ENCODE data around the gene TPM3. TPM values are rescaled to one million over a fixed set of nuclear protein-coding genes. Genes with fewer than 3 reads are reported as not detected.

TPM3 gene
- polyA plus RNA-seq, 1 donor from 2014 or later: 356 TPM

- Histone ChIP-seq H3F3A (ENCODE audit: insufficient read depth, low read length, poor library complexity, severe bottlenecking) (no peaks in the 10 kb centered on the region), H3K4me2 (ENCODE audit: low read length) (peak overlapping the region; percentile 82), H3K4me3 (ENCODE audit: low read length) (peak overlapping the region; percentile 98), H3K9me3 (ENCODE audit: low read length) (no peaks in the 10 kb centered on the region), H3K27me3 (ENCODE audit: insufficient read depth, low read depth, low read length) (no peaks in the 10 kb centered on the region), H3K9me2 (ENCODE audit: insufficient read depth, low read length) (no peaks in the 10 kb centered on the region), H2AFZ (ENCODE audit: low read depth, low read length) (no peak overlapping the region), H3K79me2 (replicated peaks; ENCODE audit: insufficient read depth, low read length) (peaks cover 57% of the 10 kb centered on the region), H3K9ac (ENCODE audit: low read length) (peak overlapping the region; percentile 90), H3K27ac (ENCODE audit: low read length) (peak overlapping the region; percentile 90), H3K36me3 (ENCODE audit: insufficient read depth, low read length) (no peaks in the 10 kb centered on the region), H4K20me1 (ENCODE audit: insufficient read depth) (no peaks in the 10 kb centered on the region)
- no peak for TF ChIP-seq TAF1 (IDR thresholded peaks at IDR 0.05; ENCODE audit: low read depth)
- TF ChIP-seq SMC3 (conservative IDR thresholded peaks at IDR 0.05; ENCODE audit: poor library complexity): no peak
- no peak for TF ChIP-seq MXI1 (conservative IDR thresholded peaks at IDR 0.05; ENCODE audit: poor library complexity, severe bottlenecking)
- no peak for TF ChIP-seq EZH2 (IDR thresholded peaks at IDR 0.05; ENCODE audit: borderline replicate concordance, insufficient read depth, low read length, poor library complexity, severe bottlenecking)
- TF ChIP-seq POLR2AphosphoS5 (IDR thresholded peaks at IDR 0.05): no peak
- TF ChIP-seq REST (IDR thresholded peaks at IDR 0.05; ENCODE audit: borderline replicate concordance): no peak
- TF ChIP-seq RAD21 (conservative IDR thresholded peaks at IDR 0.05): no peak
- no peak for TF ChIP-seq CTCF (IDR thresholded peaks at IDR 0.05; ENCODE audit: poor library complexity, severe bottlenecking)
- TF ChIP-seq EP300 (conservative IDR thresholded peaks at IDR 0.05; ENCODE audit: poor library complexity, severe bottlenecking): no peak
These were observed 10.0 kb downstream of the TPM3 start for GRCh38 chr1:154181944-154182343.

GRCh38 chr1:154179946-154180687, 11.8 kb downstream of the TPM3 start:
- no peaks in the 10 kb centered on the region for H3K27me3 ChIP-seq (ENCODE audit: insufficient read depth, low read depth, low read length)
- no peaks in the 10 kb centered on the region for H3K36me3 ChIP-seq (ENCODE audit: insufficient read depth, low read length)
- TF ChIP-seq SMC3 (conservative IDR thresholded peaks at IDR 0.05; ENCODE audit: poor library complexity) (no peak), CTCF (IDR thresholded peaks at IDR 0.05; ENCODE audit: poor library complexity, severe bottlenecking) (no peak), REST (IDR thresholded peaks at IDR 0.05; ENCODE audit: borderline replicate concordance) (no peak), EZH2 (IDR thresholded peaks at IDR 0.05; ENCODE audit: borderline replicate concordance, insufficient read depth, low read length, poor library complexity, severe bottlenecking) (no peak)
- H3K4me2 ChIP-seq (ENCODE audit: low read length): no peak overlapping the region
- no peaks in the 10 kb centered on the region for H3K9me2 ChIP-seq (ENCODE audit: insufficient read depth, low read length)
- H3K9ac ChIP-seq (ENCODE audit: low read length): no peak overlapping the region
- H3K79me2 ChIP-seq (replicated peaks; ENCODE audit: insufficient read depth, low read length): peaks cover 66% of the 10 kb centered on the region
- no peak overlapping the region for H3K4me3 ChIP-seq (ENCODE audit: low read length)
- no peaks in the 10 kb centered on the region for H3F3A ChIP-seq (ENCODE audit: insufficient read depth, low read length, poor library complexity, severe bottlenecking)
- no peak overlapping the region for H2AFZ ChIP-seq (ENCODE audit: low read depth, low read length)
- H3K27ac ChIP-seq (ENCODE audit: low read length): no peak overlapping the region
- no peaks in the 10 kb centered on the region for H3K9me3 ChIP-seq (ENCODE audit: low read length)
- H4K20me1 ChIP-seq (ENCODE audit: insufficient read depth): no peaks in the 10 kb centered on the region
